ENCODE data around the gene OSBP2. TPM values are rescaled to one million over a fixed set of nuclear protein-coding genes. Genes with fewer than 3 reads are reported as not detected.

OSBP2 gene
- total RNA-seq, 1 experiment from 2014 or later, result 2.8 TPM

- no peak for DNase-seq (ENCODE audit: low spot score)
These were observed 239.4 kb downstream of the OSBP2 start for GRCh38 chr22:30934053-30934452.

GRCh38 chr22:30940685-30941362 lies 246.2 kb downstream of the OSBP2 start:
- DNase-seq (ENCODE audit: low spot score), result no peak

GRCh38 chr22:30941363-30941740 lies 246.7 kb downstream of the OSBP2 start:
- DNase-seq (ENCODE audit: low spot score), result no peak

GRCh38 chr22:30943368-30943767 lies 248.7 kb downstream of the OSBP2 start:
- no peak for DNase-seq (ENCODE audit: low spot score)

GRCh38 chr22:30944986-30945385 lies 250.3 kb downstream of the OSBP2 start:
- DNase-seq (ENCODE audit: low spot score), result no peak

GRCh38 chr22:30945653-30946052 lies 251.0 kb downstream of the OSBP2 start:
- DNase-seq (ENCODE audit: low spot score), result no peak

- no peak for DNase-seq (ENCODE audit: low spot score)
These were observed 251.7 kb downstream of the OSBP2 start for GRCh38 chr22:30946354-30946753.

GRCh38 chr22:30947173-30947815 lies 252.6 kb downstream of the OSBP2 start:
- DNase-seq (ENCODE audit: low spot score), result no peak

GRCh38 chr22:30947816-30948454 lies 253.3 kb downstream of the OSBP2 start:
- no peak for DNase-seq (ENCODE audit: low spot score)

- DNase-seq (ENCODE audit: low spot score), result no peak
These were observed 254.3 kb downstream of the OSBP2 start for GRCh38 chr22:30948930-30949342.

GRCh38 chr22:30949934-30950660 lies 255.4 kb downstream of the OSBP2 start:
- DNase-seq (ENCODE audit: low spot score), result no peak

- no peak for DNase-seq (ENCODE audit: low spot score)
These were observed 258.5 kb downstream of the OSBP2 start for GRCh38 chr22:30953206-30953605.

- DNase-seq (ENCODE audit: low spot score), result no peak
These were observed 260.5 kb downstream of the OSBP2 start for GRCh38 chr22:30955153-30955552.

Other genes with a start within 250 kb of the OSBP2 start
- not detected in 2 replicates for gene SEC14L3, start 222.9 kb upstream of the OSBP2 start, total RNA-seq (2014; rRNA removed; shearing (Covaris generic))
- gene SEC14L4, start 189.2 kb upstream of the OSBP2 start, total RNA-seq (2014; rRNA removed; shearing (Covaris generic)), result not detected in 2 replicates
- not detected in 2 replicates for gene SEC14L6, start 148.1 kb upstream of the OSBP2 start, total RNA-seq (2014; rRNA removed; shearing (Covaris generic))
- not detected in 2 replicates for gene GAL3ST1, start 120.2 kb upstream of the OSBP2 start, total RNA-seq (2014; rRNA removed; shearing (Covaris generic))
- gene PES1, start 103.0 kb upstream of the OSBP2 start, total RNA-seq (2014; rRNA removed; shearing (Covaris generic)), result 59.5 and 74.2 TPM in 2 replicates
- 6.1 and 7.6 TPM in 2 replicates for gene TCN2, start 87.7 kb upstream of the OSBP2 start, total RNA-seq (2014; rRNA removed; shearing (Covaris generic))
- 0.56 and 1.8 TPM in 2 replicates for gene SLC35E4, start 59.1 kb upstream of the OSBP2 start, total RNA-seq (2014; rRNA removed; shearing (Covaris generic))
- 1.8 and 3.4 TPM in 2 replicates for gene DUSP18, start 27.0 kb upstream of the OSBP2 start, total RNA-seq (2014; rRNA removed; shearing (Covaris generic))